Hepatocyte (in vitro differentiated cells): ENCODE data around the gene PRAMEF14. TPM values are rescaled to one million over a fixed set of nuclear protein-coding genes. Genes with fewer than 3 reads are reported as not detected.
"Not testable (repeated sequence)": the region's sequence is repeated elsewhere in the genome, so short reads cannot be mapped to it uniquely, and the experiment has no call there.

Experiments used
- DNase-seq: peaks from one replicate; pipeline ENCODE4 v3.0.0-alpha.2; 2016; ENCODE audit warnings: low spot score
- H2AFZ ChIP-seq: fragments of 200-600 bp; sonication (generic); 2 replicates; pipeline ENCODE4 v1.6.0; 2016; ENCODE audit warnings: antibody characterized with exemption, mild to moderate bottlenecking
- H3K27ac ChIP-seq: fragments of 200-600 bp; sonication (generic); 2 replicates; pipeline ENCODE4 v1.5.1; 2016; ENCODE audit warnings: mild to moderate bottlenecking
- H3K27me3 ChIP-seq: fragments of 200-600 bp; sonication (generic); 2 replicates; pipeline ENCODE4 v1.6.1; 2016
- H3K36me3 ChIP-seq: fragments of 200-600 bp; sonication (generic); replicated peaks from 2 replicates; pipeline ENCODE4 v1.5.1; 2016; ENCODE audit warnings: low read depth; ENCODE audit not compliant: insufficient read depth
- H3K4me1 ChIP-seq: fragments of 200-600 bp; sonication (generic); 2 replicates; pipeline ENCODE4 v1.5.1; 2016; ENCODE audit warnings: mild to moderate bottlenecking, moderate library complexity; ENCODE audit not compliant: insufficient read depth
- H3K4me2 ChIP-seq: fragments of 200-600 bp; sonication (generic); 2 replicates; pipeline ENCODE4 v1.6.0; 2016
- H3K4me3 ChIP-seq: fragments of 200-600 bp; sonication (generic); 2 replicates; pipeline ENCODE4 v1.5.1; 2016; ENCODE audit warnings: mild to moderate bottlenecking
- H3K79me2 ChIP-seq: fragments of 200-600 bp; sonication (generic); 2 replicates; pipeline ENCODE4 v1.6.0; 2017; ENCODE audit warnings: mild to moderate bottlenecking
- H3K9me2 ChIP-seq: fragments of 200-600 bp; sonication (generic); replicated peaks from 2 replicates; pipeline ENCODE4 v1.6.0; 2017; ENCODE audit warnings: mild to moderate bottlenecking; ENCODE audit not compliant: insufficient read depth
- H3K9me3 ChIP-seq: fragments of 200-600 bp; sonication (generic); 2 replicates; pipeline ENCODE4 v1.5.1; 2016; ENCODE audit warnings: low read depth, mild to moderate bottlenecking
- H4K20me1 ChIP-seq: fragments of 200-600 bp; sonication (generic); 2 replicates; pipeline ENCODE4 v1.6.0; 2016; ENCODE audit warnings: mild to moderate bottlenecking; ENCODE audit not compliant: insufficient read depth, poor library complexity, severe bottlenecking
- WGBS: methylation state at CpG from one replicate; pipeline ENCODE4 v1.1.6; 2016; ENCODE audit warnings: low lambda C conversion rate; ENCODE audit errors: missing lambda C conversion rate; 5-methylcytosine and 5-hydroxymethylcytosine counted together
- polyA plus RNA-seq: library from polyadenylated mRNA; unstranded; fragments of >200 nt; fragmentation: Nextera tagmentation; extraction: Ambion mirVana; gene quantifications from 2 replicates; pipeline ENCODE4 v1.2.1, GENCODE V29; 2016
- total RNA-seq: library from RNA; depleted of rRNA; stranded (reverse); fragments of >200 nt; gene quantifications from 2 replicates; pipeline ENCODE4 v1.2.3, GENCODE V29; 2014

PRAMEF14 gene
- total RNA-seq = not detected in 2 replicates
- polyA plus RNA-seq = not detected in 2 replicates

DNA sequence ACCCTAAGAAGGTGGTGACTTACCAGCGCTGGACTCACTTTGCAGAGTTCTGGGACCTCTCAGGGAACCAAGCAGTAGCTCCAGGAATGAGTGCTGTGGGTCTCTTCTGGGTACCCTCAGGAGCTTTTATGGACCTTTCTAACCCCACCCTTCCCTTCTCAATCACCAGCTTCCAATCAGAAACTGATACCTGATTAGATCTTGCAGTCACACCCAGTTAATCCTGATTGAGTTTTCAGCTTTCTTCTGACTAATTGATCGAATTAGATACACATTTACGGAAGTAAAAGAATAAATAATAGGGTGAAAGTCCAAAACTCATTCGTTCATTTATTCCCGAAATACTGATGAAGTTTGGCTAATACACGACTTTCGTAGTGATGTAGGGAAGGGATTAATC, at the start of gene PRAMEF14:
PRAMEF14 (minus strand) TSS at position 101 of the 400 bp plus-strand sequence. CDS start 1,820 bp downstream, outside the sequence.
- WGBS = 50% methylated on average over 7 of the region's 7 CpGs
- H3K27me3 ChIP-seq, H3K79me2 ChIP-seq, H3K9me3 ChIP-seq, H3K27ac ChIP-seq, H3K9me2 ChIP-seq, H3K4me3 ChIP-seq, H2AFZ ChIP-seq, H4K20me1 ChIP-seq, DNase-seq, H3K4me2 ChIP-seq, H3K4me1 ChIP-seq, H3K36me3 ChIP-seq: not testable (repeated sequence)

DNA sequence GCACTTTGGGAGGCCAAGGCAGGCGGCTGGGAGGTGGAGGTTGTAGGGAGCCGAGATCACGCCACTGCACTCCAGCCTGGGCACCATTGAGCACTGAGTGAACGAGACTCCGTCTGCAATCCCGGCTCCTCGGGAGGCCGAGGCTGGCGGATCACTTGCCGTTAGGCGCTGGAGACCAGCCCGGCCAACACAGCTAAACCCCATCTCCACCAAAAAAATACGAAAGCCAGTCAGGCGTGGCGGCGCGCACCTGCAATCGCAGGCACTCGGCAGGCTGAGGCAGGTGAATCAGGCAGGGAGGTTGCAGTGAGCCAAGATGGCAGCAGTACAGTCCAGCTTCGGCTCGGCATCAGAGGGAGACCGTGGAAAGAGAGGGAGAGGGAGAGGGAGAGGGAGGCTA, 48.4 kb upstream of the PRAMEF14 start:
- WGBS = 95% methylated on average over 20 of the region's 22 CpGs

GRCh38 chr1:13394761-13395160, 47.8 kb upstream of the PRAMEF14 start:
- not testable (repeated sequence) for H3K4me3 ChIP-seq, H3K27me3 ChIP-seq, H3K4me2 ChIP-seq, H3K9me3 ChIP-seq, H4K20me1 ChIP-seq, H3K79me2 ChIP-seq, H3K27ac ChIP-seq, H3K9me2 ChIP-seq, H3K4me1 ChIP-seq, DNase-seq, H2AFZ ChIP-seq, H3K36me3 ChIP-seq
- WGBS = 80% methylated on average over 11 of the region's 32 CpGs

More for the DNA sequence above, 48.4 kb upstream of the PRAMEF14 start:
- H3K4me2 ChIP-seq, H3K27ac ChIP-seq, H3K4me3 ChIP-seq, H3K9me3 ChIP-seq, H4K20me1 ChIP-seq, H3K9me2 ChIP-seq, H3K36me3 ChIP-seq, H3K4me1 ChIP-seq, DNase-seq, H2AFZ ChIP-seq, H3K27me3 ChIP-seq, H3K79me2 ChIP-seq: not testable (repeated sequence)

GRCh38 chr1:13393004-13393403, 46.1 kb upstream of the PRAMEF14 start:
- H3K27ac ChIP-seq, H3K4me1 ChIP-seq, DNase-seq, H3K79me2 ChIP-seq, H3K4me2 ChIP-seq, H3K9me2 ChIP-seq, H2AFZ ChIP-seq, H3K4me3 ChIP-seq, H4K20me1 ChIP-seq, H3K27me3 ChIP-seq, H3K36me3 ChIP-seq, H3K9me3 ChIP-seq: not testable (repeated sequence)
- WGBS = 66% methylated on average over 7 of the region's 7 CpGs

DNA sequence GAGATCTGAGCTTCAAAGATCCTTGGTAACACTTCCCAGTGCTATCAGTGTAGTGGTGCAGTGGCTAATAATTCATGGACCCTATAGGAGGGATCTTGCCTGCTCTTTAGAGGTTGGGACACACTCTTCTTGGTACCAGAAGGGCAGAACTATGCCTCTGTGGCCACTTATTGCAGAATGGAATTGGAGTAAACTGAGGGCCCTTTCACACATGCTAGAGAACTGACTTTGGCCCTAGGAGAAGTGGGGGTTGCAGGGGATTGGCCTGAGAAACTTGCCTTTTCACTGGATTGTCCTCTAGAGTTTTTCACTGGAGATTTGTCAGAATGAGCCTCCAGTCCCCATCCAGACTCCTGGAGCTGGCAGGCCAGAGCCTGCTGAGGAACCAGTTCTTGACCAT, 42.4 kb upstream of the PRAMEF14 start, which contains the start of gene PRAMEF17:
PRAMEF17 (plus strand) TSS at position 301 of the 400 bp plus-strand sequence; CDS start at position 327, 26 bp downstream.
- H2AFZ ChIP-seq, H3K27ac ChIP-seq, H3K4me1 ChIP-seq, H3K9me3 ChIP-seq, H3K9me2 ChIP-seq, H3K4me3 ChIP-seq, H3K4me2 ChIP-seq, H4K20me1 ChIP-seq, H3K27me3 ChIP-seq, H3K79me2 ChIP-seq, H3K36me3 ChIP-seq, DNase-seq: not testable (repeated sequence)

DNA sequence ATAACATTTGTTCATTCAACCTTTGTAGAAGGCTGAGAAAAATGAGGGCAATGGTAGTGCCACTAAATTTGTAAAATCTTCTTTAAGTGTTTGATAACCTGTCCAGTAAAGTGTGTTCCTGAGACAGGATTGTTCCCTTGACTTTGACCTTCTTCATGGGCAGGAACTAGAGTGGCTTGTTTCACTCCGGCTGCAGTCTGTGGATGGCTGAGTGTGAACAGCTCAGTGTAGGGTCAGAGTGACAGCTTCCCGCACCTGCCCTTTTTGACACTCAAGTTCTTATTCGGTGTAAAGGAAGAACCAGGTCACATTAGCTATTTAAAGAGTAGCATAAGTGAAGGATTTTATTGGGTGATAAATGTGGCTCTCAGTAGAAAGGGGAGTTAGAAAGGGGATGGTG, 33.4 kb upstream of the PRAMEF14 start:
- DNase-seq, H2AFZ ChIP-seq, H4K20me1 ChIP-seq, H3K4me1 ChIP-seq, H3K9me2 ChIP-seq, H3K27ac ChIP-seq, H3K9me3 ChIP-seq, H3K4me3 ChIP-seq, H3K36me3 ChIP-seq, H3K27me3 ChIP-seq, H3K79me2 ChIP-seq, H3K4me2 ChIP-seq: not testable (repeated sequence)
- WGBS = 85% methylated on average over 3 of the region's 3 CpGs

GRCh38 chr1:13378983-13379382, 32.0 kb upstream of the PRAMEF14 start:
- not testable (repeated sequence) for H4K20me1 ChIP-seq, H3K4me3 ChIP-seq, H2AFZ ChIP-seq, H3K79me2 ChIP-seq, H3K36me3 ChIP-seq, H3K9me2 ChIP-seq, H3K4me2 ChIP-seq, H3K27me3 ChIP-seq, DNase-seq, H3K9me3 ChIP-seq, H3K27ac ChIP-seq, H3K4me1 ChIP-seq
- WGBS = 73% methylated on average over 3 of the region's 3 CpGs

GRCh38 chr1:13368544-13368943, 21.6 kb upstream of the PRAMEF14 start:
- H3K9me2 ChIP-seq, H3K36me3 ChIP-seq, H3K79me2 ChIP-seq, H2AFZ ChIP-seq, H3K4me2 ChIP-seq, H3K9me3 ChIP-seq, H3K4me1 ChIP-seq, H4K20me1 ChIP-seq, H3K27me3 ChIP-seq, H3K27ac ChIP-seq, DNase-seq, H3K4me3 ChIP-seq: not testable (repeated sequence)
- WGBS = 85% methylated on average over 4 of the region's 4 CpGs

GRCh38 chr1:13366536-13366935, 19.6 kb upstream of the PRAMEF14 start:
- H4K20me1 ChIP-seq, H3K9me3 ChIP-seq, H3K36me3 ChIP-seq, H3K27me3 ChIP-seq, H2AFZ ChIP-seq, DNase-seq, H3K4me1 ChIP-seq, H3K79me2 ChIP-seq, H3K4me3 ChIP-seq, H3K9me2 ChIP-seq, H3K4me2 ChIP-seq, H3K27ac ChIP-seq: not testable (repeated sequence)
- 88% methylated on average over 3 of the region's 3 CpGs for WGBS
